ENCODE measurements around the gene OSBPL6.

DNA sequence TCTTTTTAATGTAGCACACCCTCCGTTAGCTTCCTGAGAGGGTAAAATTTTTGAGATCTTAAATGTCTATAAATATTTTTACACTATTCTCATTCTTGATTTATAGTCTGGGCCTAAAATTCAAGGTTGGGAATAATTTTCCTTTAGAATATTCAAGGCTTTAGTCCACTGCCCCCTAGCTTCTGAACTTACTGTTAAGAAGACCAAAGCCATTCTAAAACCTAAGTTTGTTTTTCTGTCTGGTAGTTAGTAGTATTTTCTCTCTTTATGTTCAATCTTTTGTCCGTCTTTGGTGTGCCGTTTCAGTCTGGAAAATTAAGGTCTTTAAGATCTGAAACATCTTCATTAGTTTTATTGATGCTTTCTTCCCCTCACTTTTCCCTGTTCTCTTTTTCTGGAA is 14.5 kb downstream of the OSBPL6 start:
- TF ChIP-seq, protein P1, sequence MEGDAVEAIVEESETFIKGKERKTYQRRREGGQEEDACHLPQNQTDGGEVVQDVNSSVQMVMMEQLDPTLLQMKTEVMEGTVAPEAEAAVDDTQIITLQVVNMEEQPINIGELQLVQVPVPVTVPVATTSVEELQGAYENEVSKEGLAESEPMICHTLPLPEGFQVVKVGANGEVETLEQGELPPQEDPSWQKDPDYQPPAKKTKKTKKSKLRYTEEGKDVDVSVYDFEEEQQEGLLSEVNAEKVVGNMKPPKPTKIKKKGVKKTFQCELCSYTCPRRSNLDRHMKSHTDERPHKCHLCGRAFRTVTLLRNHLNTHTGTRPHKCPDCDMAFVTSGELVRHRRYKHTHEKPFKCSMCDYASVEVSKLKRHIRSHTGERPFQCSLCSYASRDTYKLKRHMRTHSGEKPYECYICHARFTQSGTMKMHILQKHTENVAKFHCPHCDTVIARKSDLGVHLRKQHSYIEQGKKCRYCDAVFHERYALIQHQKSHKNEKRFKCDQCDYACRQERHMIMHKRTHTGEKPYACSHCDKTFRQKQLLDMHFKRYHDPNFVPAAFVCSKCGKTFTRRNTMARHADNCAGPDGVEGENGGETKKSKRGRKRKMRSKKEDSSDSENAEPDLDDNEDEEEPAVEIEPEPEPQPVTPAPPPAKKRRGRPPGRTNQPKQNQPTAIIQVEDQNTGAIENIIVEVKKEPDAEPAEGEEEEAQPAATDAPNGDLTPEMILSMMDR (IDR thresholded peaks at IDR 0.05; ENCODE audit: low read depth, low read length, missing input control) = peak; percentile 35
- no peak for TF ChIP-seq MAX (IDR thresholded peaks at IDR 0.05)
- no peak for TF ChIP-seq JUND (IDR thresholded peaks at IDR 0.05)
- TF ChIP-seq FOXA1 (IDR thresholded peaks at IDR 0.05) = no peak
- no peak for TF ChIP-seq TAF1 (conservative IDR thresholded peaks at IDR 0.05)
- no peak for TF ChIP-seq EGR1 (IDR thresholded peaks at IDR 0.05; ENCODE audit: low read depth in 2 of 2)
- no peak for TF ChIP-seq SP1 (IDR thresholded peaks at IDR 0.05)
- TF ChIP-seq RAD21 (IDR thresholded peaks at IDR 0.05) = peak; percentile 73 to 74
- no peak for TF ChIP-seq HNF4G (IDR thresholded peaks at IDR 0.05)
- TF ChIP-seq YY1 (IDR thresholded peaks at IDR 0.05) = no peak
- TF ChIP-seq RXRA (IDR thresholded peaks at IDR 0.05) = no peak
- no peak for TF ChIP-seq ATF3 (IDR thresholded peaks at IDR 0.05)
- TF ChIP-seq GABPA (IDR thresholded peaks at IDR 0.05 in 1 of 2, conservative IDR thresholded peaks at IDR 0.05 in 1 of 2) = no peak

Measured in liver (tissue), 3 donors.